Body of pancreas (tissue), 4 donors: Measurements from ENCODE around the gene DISP3.

ENCODE experiments used
- CTCF ChIP-seq, 7 experiments: fragments of 450-650 bp in 4 of 7; fragments of 200-600 bp in 3 of 7; sonication (generic) in 3 of 7; IDR thresholded peaks; one replicate each; pipeline ENCODE4 v1.5.1; 2016 to 2019; ENCODE audit warnings: antibody characterized with exemption in 7 of 7
- POLR2A ChIP-seq, 3 donors: fragments of 450-650 bp; IDR thresholded peaks; one replicate each; pipeline ENCODE4 v1.6.1; 2016; ENCODE audit warnings: antibody characterized with exemption in 3 of 3, mild to moderate bottlenecking in 2 of 3

- TF ChIP-seq CTCF (IDR thresholded peaks at IDR 0.05) = no peak
- TF ChIP-seq POLR2A (IDR thresholded peaks at IDR 0.05) = no peak
These were observed 36.7 kb downstream of the DISP3 start for GRCh38 chr1:11515368-11516300.
